HFF-Myc (cell line): ENCODE results near the gene ABLIM3.
A peak's percentile ranks its signal among the peaks of the same experiment; 100 is the strongest.

Experiments
- DNase-seq: peaks from one replicate; pipeline ENCODE4 v3.0.0-alpha.2; 2011; ENCODE audit warnings: low read depth; ENCODE audit errors: extremely low read depth
- H3K4me3 ChIP-seq: replicated peaks from 2 replicates; pipeline ENCODE4 v1.5.1; 2011; ENCODE audit warnings: low read depth, mild to moderate bottlenecking, control low read depth, low read length
- TF ChIP-seq, protein P1 (sequence below): IDR thresholded peaks from 2 replicates; pipeline ENCODE4 v1.5.1; 2012; ENCODE audit warnings: mild to moderate bottlenecking, low read depth, low read length, control low read depth; ENCODE audit errors: missing control alignments

Gene ABLIM3

DNA sequence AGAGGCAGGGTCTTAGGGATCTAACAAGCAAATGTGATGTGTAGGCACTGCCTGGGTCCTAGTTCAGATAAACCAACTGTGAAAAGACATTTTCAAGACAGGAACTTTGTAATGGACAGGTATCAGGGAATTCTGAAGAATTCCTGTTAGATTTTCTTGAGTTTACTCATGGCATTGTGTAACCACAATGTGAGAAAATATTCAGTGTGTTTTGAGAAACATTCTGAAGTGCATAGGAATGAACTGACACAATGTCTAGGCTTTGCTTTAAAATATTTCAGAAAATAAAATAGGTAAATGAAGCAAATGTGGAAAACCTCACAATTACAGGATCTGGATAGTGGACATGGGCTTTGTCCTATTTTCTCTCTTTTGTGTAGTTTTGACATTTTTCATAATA is 115.2 kb downstream of the ABLIM3 start:
- TF ChIP-seq, protein P1, sequence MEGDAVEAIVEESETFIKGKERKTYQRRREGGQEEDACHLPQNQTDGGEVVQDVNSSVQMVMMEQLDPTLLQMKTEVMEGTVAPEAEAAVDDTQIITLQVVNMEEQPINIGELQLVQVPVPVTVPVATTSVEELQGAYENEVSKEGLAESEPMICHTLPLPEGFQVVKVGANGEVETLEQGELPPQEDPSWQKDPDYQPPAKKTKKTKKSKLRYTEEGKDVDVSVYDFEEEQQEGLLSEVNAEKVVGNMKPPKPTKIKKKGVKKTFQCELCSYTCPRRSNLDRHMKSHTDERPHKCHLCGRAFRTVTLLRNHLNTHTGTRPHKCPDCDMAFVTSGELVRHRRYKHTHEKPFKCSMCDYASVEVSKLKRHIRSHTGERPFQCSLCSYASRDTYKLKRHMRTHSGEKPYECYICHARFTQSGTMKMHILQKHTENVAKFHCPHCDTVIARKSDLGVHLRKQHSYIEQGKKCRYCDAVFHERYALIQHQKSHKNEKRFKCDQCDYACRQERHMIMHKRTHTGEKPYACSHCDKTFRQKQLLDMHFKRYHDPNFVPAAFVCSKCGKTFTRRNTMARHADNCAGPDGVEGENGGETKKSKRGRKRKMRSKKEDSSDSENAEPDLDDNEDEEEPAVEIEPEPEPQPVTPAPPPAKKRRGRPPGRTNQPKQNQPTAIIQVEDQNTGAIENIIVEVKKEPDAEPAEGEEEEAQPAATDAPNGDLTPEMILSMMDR: no peak
- DNase-seq: no peak
- no peak overlapping the region for H3K4me3 ChIP-seq

DNA sequence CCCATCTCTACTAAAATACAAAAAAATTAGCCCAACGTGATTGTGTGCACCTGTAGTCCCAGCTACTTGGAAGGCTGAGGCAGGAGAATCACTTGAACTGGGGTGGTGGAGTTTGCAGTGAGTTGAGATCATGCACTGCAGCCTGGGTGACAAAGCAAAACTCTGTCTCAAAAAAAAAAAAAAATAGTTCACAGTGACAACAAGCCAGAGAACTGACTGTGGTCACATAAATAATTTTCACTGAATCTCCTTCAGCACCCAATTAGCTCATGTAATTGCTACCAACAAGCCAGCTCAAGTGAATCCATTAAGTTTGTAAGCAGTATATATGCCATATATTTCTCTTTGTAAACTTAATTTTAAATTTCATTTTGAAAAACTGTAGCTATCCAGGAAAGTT is 115.8 kb downstream of the ABLIM3 start:
- TF ChIP-seq, protein P1: no peak
- H3K4me3 ChIP-seq: no peak overlapping the region
- no peak for DNase-seq

DNA sequence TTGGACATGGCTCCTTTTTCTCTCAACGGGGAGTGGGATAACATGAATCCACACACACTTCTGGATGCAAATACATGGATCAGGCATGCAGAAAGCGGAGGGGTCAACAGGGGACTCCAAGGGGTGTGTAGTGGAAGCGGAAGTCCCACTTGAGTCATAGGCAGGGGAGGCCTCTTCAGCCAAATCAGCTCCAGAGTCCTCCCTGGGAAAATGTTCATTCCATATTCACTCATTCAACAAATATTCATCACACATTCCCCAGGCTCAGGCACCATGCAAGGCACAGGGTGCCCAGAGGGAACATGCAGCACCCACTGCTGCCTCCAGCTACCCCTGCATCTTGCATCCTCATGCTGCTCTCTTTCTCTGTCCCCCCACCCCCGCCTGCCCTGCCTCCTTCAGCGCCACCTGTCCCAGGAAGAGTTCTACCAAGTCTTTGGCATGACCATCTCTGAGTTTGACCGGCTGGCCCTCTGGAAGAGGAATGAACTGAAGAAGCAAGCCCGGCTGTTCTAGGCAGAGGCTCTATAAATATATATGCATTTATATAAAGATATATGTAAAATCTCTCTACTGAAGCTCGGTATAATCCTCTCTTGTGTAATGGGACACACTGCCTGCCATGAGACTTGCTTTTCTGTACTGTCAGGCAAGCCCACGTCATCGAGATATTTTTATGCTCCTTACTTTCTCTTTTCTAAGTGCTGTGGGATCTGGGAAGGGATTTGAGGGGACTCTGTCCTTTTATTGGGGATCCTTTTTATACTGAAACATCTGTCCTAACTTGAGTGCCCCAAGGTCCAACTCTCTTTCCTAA is 116.8 kb downstream of the ABLIM3 start:
- H3K4me3 ChIP-seq: no peak overlapping the region
- TF ChIP-seq, protein P1: no peak
- DNase-seq: no peak

DNA sequence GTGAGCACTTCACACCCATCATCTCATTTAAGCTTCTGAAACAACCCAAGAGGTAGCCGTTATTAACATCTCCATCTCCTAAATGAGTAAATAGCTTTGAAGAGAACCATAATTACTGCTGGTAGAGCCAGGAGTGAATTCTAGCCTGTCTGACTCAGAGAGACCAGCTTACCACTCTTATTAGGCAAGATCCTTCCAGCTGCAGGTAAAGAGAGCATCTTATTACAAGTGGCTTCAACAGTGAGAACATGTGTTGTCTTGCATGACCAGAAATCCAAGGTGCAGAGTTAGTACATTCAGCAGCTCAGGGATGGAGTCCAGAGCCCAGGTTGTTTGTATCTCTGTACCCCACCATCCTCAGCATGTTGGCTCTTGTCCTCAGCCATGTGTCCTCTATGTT is 119.5 kb downstream of the ABLIM3 start:
- DNase-seq: no peak
- H3K4me3 ChIP-seq: no peak overlapping the region
- TF ChIP-seq, protein P1: no peak

DNA sequence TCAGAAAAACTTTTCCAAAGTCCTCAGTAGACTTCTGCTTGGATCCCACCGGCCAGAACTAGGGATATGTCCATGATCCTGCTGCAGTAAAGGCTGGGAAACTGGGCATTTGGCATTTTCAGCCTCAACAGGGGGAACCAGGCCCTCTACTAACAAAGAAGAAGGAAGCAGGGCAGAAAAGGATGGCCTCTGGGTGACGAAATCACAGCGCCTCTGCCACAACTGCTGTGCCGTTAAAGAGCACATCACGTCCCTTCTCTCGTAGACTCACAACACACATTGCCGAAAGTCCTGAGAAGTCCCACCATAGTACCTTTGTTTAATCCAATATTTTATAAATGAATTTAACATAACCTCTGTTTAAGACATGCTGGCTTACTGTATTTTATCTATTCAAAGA is 120.0 kb downstream of the ABLIM3 start:
- no peak overlapping the region for H3K4me3 ChIP-seq
- no peak for DNase-seq
- TF ChIP-seq, protein P1: no peak

DNA sequence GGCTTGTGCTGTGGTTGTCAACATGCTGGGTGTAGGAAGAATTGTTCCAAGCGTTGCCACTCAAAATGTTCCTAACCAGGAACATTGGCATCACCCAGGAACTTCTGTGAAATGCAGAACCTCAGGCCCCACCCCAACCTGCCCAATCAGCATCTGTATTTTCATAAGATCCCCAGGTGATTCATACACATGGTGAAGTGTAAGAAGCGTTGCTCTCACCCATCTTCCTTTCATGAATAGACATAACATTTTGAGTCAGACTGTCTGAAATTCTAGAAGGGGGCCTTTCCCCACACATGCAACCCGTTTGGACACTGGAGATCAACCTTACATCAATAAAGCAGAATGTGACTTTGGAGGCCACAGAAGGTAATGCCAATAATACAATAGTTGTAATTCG is 121.0 kb downstream of the ABLIM3 start:
- TF ChIP-seq, protein P1: no peak
- no peak overlapping the region for H3K4me3 ChIP-seq
- no peak for DNase-seq

DNA sequence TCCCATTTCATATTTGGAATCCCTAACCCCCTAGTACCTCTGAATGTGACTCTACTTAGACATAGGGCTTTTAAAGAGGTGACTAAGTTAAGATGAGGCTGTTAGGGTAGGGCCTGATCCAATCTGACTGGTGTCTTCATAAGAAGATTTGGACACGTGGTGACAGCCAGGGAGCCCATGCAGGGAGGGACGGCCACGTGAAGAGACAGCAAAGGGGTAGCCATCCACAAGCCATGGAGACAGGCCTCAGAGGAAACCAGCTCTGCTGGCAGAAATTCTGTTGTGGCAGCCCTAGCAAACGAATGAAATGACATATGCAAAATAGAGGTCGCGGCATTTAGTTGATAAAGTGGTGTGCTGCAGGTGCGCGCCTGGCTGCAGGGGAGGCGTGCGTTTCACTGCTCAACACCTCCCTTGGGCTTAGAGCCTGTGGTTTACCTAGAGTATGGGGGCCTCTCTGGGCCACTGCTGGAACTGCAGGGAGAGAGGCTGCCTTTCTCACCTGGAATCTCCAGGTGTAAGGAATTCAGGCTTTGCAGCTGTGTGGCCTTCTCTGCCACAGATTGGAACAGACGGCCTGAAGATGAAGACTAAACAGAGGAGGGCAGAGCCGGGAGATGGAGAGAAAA is 123.3 kb downstream of the ABLIM3 start:
- DNase-seq: no peak
- no peak overlapping the region for H3K4me3 ChIP-seq
- TF ChIP-seq, protein P1: peak; percentile 36
